Measurements from ENCODE around the gene MACROD1.

The MACROD1 gene

GRCh38 chr11:64013141-64013896 lies 152.6 kb downstream of the MACROD1 start:
- TF ChIP-seq CTCF (IDR thresholded peaks at IDR 0.05; ENCODE audit: poor library complexity, severe bottlenecking) = no peak
- no peaks in the 10 kb centered on the region for H3K4me1 ChIP-seq (ENCODE audit: insufficient read depth, poor library complexity, severe bottlenecking)
- H3K27ac ChIP-seq (ENCODE audit: poor library complexity, severe bottlenecking) = no peak overlapping the region
- H3K27me3 ChIP-seq (ENCODE audit: insufficient read depth, poor library complexity, severe bottlenecking) = no peaks in the 10 kb centered on the region
- H3K36me3 ChIP-seq (ENCODE audit: low read depth) = no peaks in the 10 kb centered on the region
- ATAC-seq (ENCODE audit: low read depth) (no peak), DNase-seq (ENCODE audit: low spot score) (no peak)
- no peak overlapping the region for H3K4me3 ChIP-seq (ENCODE audit: severe bottlenecking)
- H3K9me3 ChIP-seq (ENCODE audit: severe bottlenecking) = no peaks in the 10 kb centered on the region

- H3K27ac ChIP-seq (ENCODE audit: poor library complexity, severe bottlenecking) = no peak overlapping the region
These were observed 154.5 kb downstream of the MACROD1 start for GRCh38 chr11:64011371-64011770.

GRCh38 chr11:64010783-64011182 lies 155.1 kb downstream of the MACROD1 start:
- Histone ChIP-seq H3K36me3 (ENCODE audit: low read depth) (no peaks in the 10 kb centered on the region), H3K27me3 (ENCODE audit: insufficient read depth, poor library complexity, severe bottlenecking) (no peaks in the 10 kb centered on the region), H3K27ac (ENCODE audit: poor library complexity, severe bottlenecking) (no peak overlapping the region), H3K9me3 (ENCODE audit: severe bottlenecking) (no peaks in the 10 kb centered on the region), H3K4me1 (ENCODE audit: insufficient read depth, poor library complexity, severe bottlenecking) (no peaks in the 10 kb centered on the region), H3K4me3 (ENCODE audit: severe bottlenecking) (no peak overlapping the region)
- no peak for TF ChIP-seq CTCF (IDR thresholded peaks at IDR 0.05; ENCODE audit: poor library complexity, severe bottlenecking)
- ATAC-seq (ENCODE audit: low read depth) = no peak
- no peak for DNase-seq (ENCODE audit: low spot score)

More at GRCh38 chr11:64011371-64011770, 154.5 kb downstream of the MACROD1 start:
- Histone ChIP-seq H3K27me3 (ENCODE audit: insufficient read depth, poor library complexity, severe bottlenecking) (no peaks in the 10 kb centered on the region), H3K4me3 (ENCODE audit: severe bottlenecking) (no peak overlapping the region), H3K9me3 (ENCODE audit: severe bottlenecking) (no peaks in the 10 kb centered on the region), H3K4me1 (ENCODE audit: insufficient read depth, poor library complexity, severe bottlenecking) (no peaks in the 10 kb centered on the region), H3K36me3 (ENCODE audit: low read depth) (no peaks in the 10 kb centered on the region)
- ATAC-seq (ENCODE audit: low read depth) (no peak), DNase-seq (ENCODE audit: low spot score) (no peak)
- no peak for TF ChIP-seq CTCF (IDR thresholded peaks at IDR 0.05; ENCODE audit: poor library complexity, severe bottlenecking)

- no peak for ATAC-seq (ENCODE audit: low read depth)
- no peak overlapping the region for H3K4me3 ChIP-seq (ENCODE audit: severe bottlenecking)
- H3K9me3 ChIP-seq (ENCODE audit: severe bottlenecking) = no peaks in the 10 kb centered on the region
- H3K27me3 ChIP-seq (ENCODE audit: insufficient read depth, poor library complexity, severe bottlenecking) = no peaks in the 10 kb centered on the region
- no peak overlapping the region for H3K27ac ChIP-seq (ENCODE audit: poor library complexity, severe bottlenecking)
- H3K36me3 ChIP-seq (ENCODE audit: low read depth) = no peaks in the 10 kb centered on the region
- no peak for DNase-seq (ENCODE audit: low spot score)
- H3K4me1 ChIP-seq (ENCODE audit: insufficient read depth, poor library complexity, severe bottlenecking) = no peaks in the 10 kb centered on the region
- TF ChIP-seq CTCF (IDR thresholded peaks at IDR 0.05; ENCODE audit: poor library complexity, severe bottlenecking) = no peak
These were observed 156.2 kb downstream of the MACROD1 start for GRCh38 chr11:64009710-64010109.

GRCh38 chr11:64008914-64009633 lies 156.8 kb downstream of the MACROD1 start:
- ATAC-seq (ENCODE audit: low read depth) (no peak), DNase-seq (ENCODE audit: low spot score) (no peak)
- no peak overlapping the region for H3K27ac ChIP-seq (ENCODE audit: poor library complexity, severe bottlenecking)
- no peaks in the 10 kb centered on the region for H3K4me1 ChIP-seq (ENCODE audit: insufficient read depth, poor library complexity, severe bottlenecking)
- H3K4me3 ChIP-seq (ENCODE audit: severe bottlenecking) = no peak overlapping the region
- no peaks in the 10 kb centered on the region for H3K36me3 ChIP-seq (ENCODE audit: low read depth)
- H3K27me3 ChIP-seq (ENCODE audit: insufficient read depth, poor library complexity, severe bottlenecking) = no peaks in the 10 kb centered on the region
- H3K9me3 ChIP-seq (ENCODE audit: severe bottlenecking) = no peaks in the 10 kb centered on the region
- no peak for TF ChIP-seq CTCF (IDR thresholded peaks at IDR 0.05; ENCODE audit: poor library complexity, severe bottlenecking)
